PFSK-1 (cell line): ENCODE measurements around the gene RASAL2.

ENCODE experiments used
- POLR2AphosphoS5 ChIP-seq: IDR thresholded peaks from 2 replicates; pipeline ENCODE4 v1.6.1; 2012; ENCODE audit warnings: low read depth, mild to moderate bottlenecking, control low read depth, low read length, moderate library complexity
- SIN3A ChIP-seq: IDR thresholded peaks from 2 replicates; pipeline ENCODE4 v1.6.1; 2012; ENCODE audit warnings: mild to moderate bottlenecking, low read length, moderate library complexity, borderline replicate concordance; ENCODE audit not compliant: insufficient read depth
- TAF1 ChIP-seq: IDR thresholded peaks from 2 replicates; pipeline ENCODE4 v1.6.1; 2012; ENCODE audit warnings: low read length, control low read depth, borderline replicate concordance; ENCODE audit not compliant: insufficient read depth
- TF ChIP-seq, protein P1 (sequence below), 2 experiments: IDR thresholded peaks; 2 replicates each; pipeline versions ENCODE4 v1.6.1 to v1.8.0; 2011 to 2012; ENCODE audit warnings: low read depth in 2 of 2, low read length in 2 of 2, control low read depth in 1 of 2, inconsistent platforms in 1 of 2, mild to moderate bottlenecking in 1 of 2, moderate library complexity in 1 of 2; ENCODE audit not compliant: insufficient read depth in 1 of 2

DNA sequence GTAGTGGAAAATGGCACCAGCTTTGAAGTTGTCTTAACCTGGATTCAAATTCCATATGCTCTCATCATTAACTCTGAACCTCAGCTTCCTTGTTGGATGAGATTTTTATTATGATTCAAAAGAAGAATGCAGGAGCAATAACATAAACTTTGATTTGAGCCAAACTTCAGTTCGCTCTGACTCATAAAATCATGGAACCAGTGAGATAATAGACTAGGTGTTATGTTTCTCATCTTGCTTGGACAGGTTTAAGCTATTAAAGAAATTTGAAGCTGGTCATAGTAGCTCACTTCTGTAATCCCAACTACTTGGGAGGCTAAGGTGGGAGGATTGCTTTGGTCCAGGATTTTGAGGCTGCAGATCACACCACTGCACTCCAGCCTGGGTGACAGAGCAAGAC is 230.1 kb downstream of the RASAL2 start:
- TF ChIP-seq SIN3A, result no peak
- TF ChIP-seq, protein P1, sequence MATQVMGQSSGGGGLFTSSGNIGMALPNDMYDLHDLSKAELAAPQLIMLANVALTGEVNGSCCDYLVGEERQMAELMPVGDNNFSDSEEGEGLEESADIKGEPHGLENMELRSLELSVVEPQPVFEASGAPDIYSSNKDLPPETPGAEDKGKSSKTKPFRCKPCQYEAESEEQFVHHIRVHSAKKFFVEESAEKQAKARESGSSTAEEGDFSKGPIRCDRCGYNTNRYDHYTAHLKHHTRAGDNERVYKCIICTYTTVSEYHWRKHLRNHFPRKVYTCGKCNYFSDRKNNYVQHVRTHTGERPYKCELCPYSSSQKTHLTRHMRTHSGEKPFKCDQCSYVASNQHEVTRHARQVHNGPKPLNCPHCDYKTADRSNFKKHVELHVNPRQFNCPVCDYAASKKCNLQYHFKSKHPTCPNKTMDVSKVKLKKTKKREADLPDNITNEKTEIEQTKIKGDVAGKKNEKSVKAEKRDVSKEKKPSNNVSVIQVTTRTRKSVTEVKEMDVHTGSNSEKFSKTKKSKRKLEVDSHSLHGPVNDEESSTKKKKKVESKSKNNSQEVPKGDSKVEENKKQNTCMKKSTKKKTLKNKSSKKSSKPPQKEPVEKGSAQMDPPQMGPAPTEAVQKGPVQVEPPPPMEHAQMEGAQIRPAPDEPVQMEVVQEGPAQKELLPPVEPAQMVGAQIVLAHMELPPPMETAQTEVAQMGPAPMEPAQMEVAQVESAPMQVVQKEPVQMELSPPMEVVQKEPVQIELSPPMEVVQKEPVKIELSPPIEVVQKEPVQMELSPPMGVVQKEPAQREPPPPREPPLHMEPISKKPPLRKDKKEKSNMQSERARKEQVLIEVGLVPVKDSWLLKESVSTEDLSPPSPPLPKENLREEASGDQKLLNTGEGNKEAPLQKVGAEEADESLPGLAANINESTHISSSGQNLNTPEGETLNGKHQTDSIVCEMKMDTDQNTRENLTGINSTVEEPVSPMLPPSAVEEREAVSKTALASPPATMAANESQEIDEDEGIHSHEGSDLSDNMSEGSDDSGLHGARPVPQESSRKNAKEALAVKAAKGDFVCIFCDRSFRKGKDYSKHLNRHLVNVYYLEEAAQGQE (IDR thresholded peaks at IDR 0.05; ENCODE audit: insufficient read depth in 1 of 2, low read depth in 2 of 2, low read length in 2 of 2), result no peak
- no peak for TF ChIP-seq POLR2AphosphoS5
- no peak for TF ChIP-seq TAF1
